Skeletal muscle tissue (tissue), 4 donors: ENCODE results near the gene CWF19L2. TPM values are rescaled to one million over a fixed set of nuclear protein-coding genes. Genes with fewer than 3 reads are reported as not detected.
"Not testable (repeated sequence)": the region's sequence is repeated elsewhere in the genome, so short reads cannot be mapped to it uniquely, and the experiment has no call there.

Source experiments
- H3K27ac ChIP-seq: one replicate; pipeline ENCODE4 v1.7.0; 2013; ENCODE audit warnings: mild to moderate bottlenecking, low read depth, low read length, inconsistent platforms
- H3K27me3 ChIP-seq, 3 donors: one replicate each; pipeline ENCODE4 v1.7.0; 2013; ENCODE audit warnings: low read length in 3 of 3; ENCODE audit not compliant: control insufficient read depth in 3 of 3, insufficient read depth in 3 of 3
- H3K36me3 ChIP-seq, 3 donors: one replicate each; pipeline ENCODE4 v1.7.0; 2013; ENCODE audit warnings: low read length in 3 of 3; ENCODE audit not compliant: control insufficient read depth in 3 of 3, insufficient read depth in 3 of 3
- H3K4me1 ChIP-seq, 3 donors: one replicate each; pipeline ENCODE4 v1.7.0; 2013; ENCODE audit warnings: low read length in 3 of 3, mild to moderate bottlenecking in 3 of 3; ENCODE audit not compliant: control insufficient read depth in 3 of 3, insufficient read depth in 3 of 3
- H3K4me3 ChIP-seq, 3 donors: one replicate each; pipeline ENCODE4 v1.7.0; 2013; ENCODE audit warnings: low read length in 3 of 3
- H3K9ac ChIP-seq, 3 donors: one replicate each; pipeline ENCODE4 v1.7.0; 2013; ENCODE audit warnings: low read length in 3 of 3, mild to moderate bottlenecking in 3 of 3, moderate library complexity in 2 of 3, low read depth in 1 of 3
- H3K9me3 ChIP-seq, 3 donors: one replicate each; pipeline ENCODE4 v1.7.0; 2013; ENCODE audit warnings: low read length in 3 of 3; ENCODE audit not compliant: control insufficient read depth in 3 of 3
- total RNA-seq: library from RNA; depleted of rRNA; stranded (reverse); fragments of >200 nt; gene quantifications from one replicate; pipeline ENCODE4 v1.2.3, GENCODE V29; 2014
- donor health status: Osteomylitis.

CWF19L2 gene
- total RNA-seq, 1 donor from 2014 or later: 20.9 TPM

- no peaks in the 10 kb centered on the region for H3K9me3 ChIP-seq
- H3K27me3 ChIP-seq: peaks cover 0 to 5% (median 2%) of the 10 kb centered on the region in 3 donors
- H3K4me3 ChIP-seq: no peak overlapping the region
- H3K4me1 ChIP-seq: no peaks in the 10 kb centered on the region
- no peaks in the 10 kb centered on the region for H3K36me3 ChIP-seq
- no peak overlapping the region for H3K9ac ChIP-seq
- no peak overlapping the region for H3K27ac ChIP-seq
These were observed 21.3 kb upstream of the CWF19L2 start for GRCh38 chr11:107478922-107479321.

- Histone ChIP-seq H3K27ac (no peak overlapping the region), H3K9me3 (no peaks in the 10 kb centered on the region), H3K36me3 (no peaks in the 10 kb centered on the region), H3K9ac (no peak overlapping the region), H3K4me1 (no peaks in the 10 kb centered on the region), H3K27me3 (peaks cover 0 to 5% (median 2%) of the 10 kb centered on the region in 3 donors), H3K4me3 (no peak overlapping the region)
These were observed 20.2 kb upstream of the CWF19L2 start for GRCh38 chr11:107477820-107478219.

- no peak overlapping the region for H3K4me3 ChIP-seq
- H3K27me3 ChIP-seq: peaks cover 0 to 6% (median 5%) of the 10 kb centered on the region in 3 donors
- no peaks in the 10 kb centered on the region for H3K36me3 ChIP-seq
- no peak overlapping the region for H3K9ac ChIP-seq
- H3K4me1 ChIP-seq: no peaks in the 10 kb centered on the region
- H3K27ac ChIP-seq: no peak overlapping the region
- no peaks in the 10 kb centered on the region for H3K9me3 ChIP-seq
These were observed 16.2 kb upstream of the CWF19L2 start for GRCh38 chr11:107473792-107474191.

- H3K27me3 ChIP-seq: peaks cover 0 to 9% (median 6%) of the 10 kb centered on the region in 3 donors
- no peaks in the 10 kb centered on the region for H3K4me1 ChIP-seq
- H3K9me3 ChIP-seq: no peaks in the 10 kb centered on the region
- H3K4me3 ChIP-seq: no peak overlapping the region
- no peak overlapping the region for H3K27ac ChIP-seq
- no peaks in the 10 kb centered on the region for H3K36me3 ChIP-seq
- no peak overlapping the region for H3K9ac ChIP-seq
These were observed 15.3 kb upstream of the CWF19L2 start for GRCh38 chr11:107472966-107473365.

GRCh38 chr11:107468596-107468995 is 11.0 kb upstream of the CWF19L2 start:
- H3K36me3 ChIP-seq: no peaks in the 10 kb centered on the region
- peaks cover 0 to under 1% (median 0%) of the 10 kb centered on the region in 3 donors for H3K9me3 ChIP-seq
- H3K27me3 ChIP-seq: peaks cover 0 to 7% (median 7%) of the 10 kb centered on the region in 3 donors
- no peaks in the 10 kb centered on the region for H3K4me1 ChIP-seq
- H3K4me3 ChIP-seq: no peak overlapping the region
- H3K9ac ChIP-seq: no peak overlapping the region
- no peak overlapping the region for H3K27ac ChIP-seq

DNA sequence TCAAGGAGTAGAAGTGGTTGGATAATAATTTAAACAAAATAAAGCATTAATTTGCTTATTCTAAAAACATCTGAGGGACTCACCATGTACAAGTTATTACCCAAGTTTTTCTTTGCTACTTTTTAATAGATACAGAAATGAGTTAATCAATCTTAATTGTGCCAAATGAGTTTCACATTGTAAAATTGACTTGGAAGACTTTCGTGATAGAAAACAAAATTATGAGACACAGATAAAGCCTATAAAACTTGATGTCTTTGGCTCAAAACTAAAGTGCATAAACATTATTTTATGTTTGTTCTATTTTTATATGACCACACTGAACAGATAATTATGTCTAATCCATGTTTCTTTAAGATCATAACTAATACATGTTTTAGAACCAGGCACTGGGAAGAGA is 10.1 kb upstream of the CWF19L2 start:
- Histone ChIP-seq H3K27me3 (peaks cover 0 to 7% (median 7%) of the 10 kb centered on the region in 3 donors), H3K4me1 (no peaks in the 10 kb centered on the region), H3K9ac (no peak overlapping the region), H3K27ac (no peak overlapping the region), H3K9me3 (peaks cover 0 to 2% (median 0%) of the 10 kb centered on the region in 3 donors), H3K4me3 (no peak overlapping the region), H3K36me3 (no peaks in the 10 kb centered on the region)

DNA sequence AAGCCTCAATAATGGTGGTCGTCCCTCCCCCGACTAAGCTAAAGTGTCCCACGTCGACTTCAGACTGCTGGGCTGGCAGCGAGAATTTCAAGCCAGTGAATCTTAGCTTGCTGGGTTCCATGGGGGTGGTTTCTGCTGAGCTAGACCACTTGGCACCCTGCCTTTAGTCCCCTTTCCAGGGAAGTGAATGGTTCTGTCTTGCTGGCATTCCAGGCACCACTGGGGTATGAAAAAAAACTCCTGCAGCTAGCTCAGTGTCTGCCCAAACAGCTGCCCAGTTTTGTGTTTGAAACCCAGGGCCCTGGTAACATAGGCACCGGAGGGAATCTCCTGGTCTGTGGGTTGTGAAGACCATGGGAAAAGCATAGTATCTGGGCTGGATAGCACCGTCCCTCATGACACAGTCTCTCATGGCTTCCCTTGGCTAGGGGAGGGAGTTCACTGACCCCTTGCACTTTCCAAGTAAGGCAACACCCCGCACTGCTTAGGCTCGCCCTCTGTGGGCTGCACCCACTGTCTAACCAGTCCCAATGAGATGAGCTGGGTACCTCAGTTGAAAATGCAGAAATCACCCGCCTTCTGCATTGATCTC is 8.7 kb upstream of the CWF19L2 start:
- not testable (repeated sequence) for H3K27ac ChIP-seq, H3K4me3 ChIP-seq, H3K9ac ChIP-seq, H3K36me3 ChIP-seq, H3K4me1 ChIP-seq, H3K9me3 ChIP-seq, H3K27me3 ChIP-seq

DNA sequence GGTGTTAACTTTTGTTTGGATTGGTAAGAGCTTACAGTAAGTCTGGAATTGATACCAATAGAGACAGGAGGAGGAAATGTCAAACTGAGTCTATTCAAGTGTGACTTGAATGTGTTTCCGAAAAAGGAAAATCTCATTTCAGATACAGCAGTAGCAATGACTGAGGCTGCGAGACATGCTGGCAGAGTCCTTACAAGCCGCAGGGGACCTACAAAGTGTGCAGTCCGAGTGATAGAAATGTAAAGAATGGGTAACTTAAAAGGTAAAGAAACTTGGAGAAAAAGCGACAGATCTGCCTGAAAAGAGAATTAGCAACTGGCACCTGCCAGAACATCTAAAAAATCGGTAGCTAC is 444 bp downstream of the CWF19L2 start:
- Histone ChIP-seq H3K9me3 (no peaks in the 10 kb centered on the region), H3K36me3 (peaks cover 11 to 20% (median 16%) of the 10 kb centered on the region in 3 donors), H3K4me3 (peak overlapping the region; percentile 72 to 96 (median 84)), H3K27me3 (no peaks in the 10 kb centered on the region), H3K4me1 (peaks cover 0 to 12% (median 3%) of the 10 kb centered on the region in 3 donors), H3K9ac (peak overlapping the region; percentile 80 to 90 (median 90)), H3K27ac (peak overlapping the region; percentile 61)

DNA sequence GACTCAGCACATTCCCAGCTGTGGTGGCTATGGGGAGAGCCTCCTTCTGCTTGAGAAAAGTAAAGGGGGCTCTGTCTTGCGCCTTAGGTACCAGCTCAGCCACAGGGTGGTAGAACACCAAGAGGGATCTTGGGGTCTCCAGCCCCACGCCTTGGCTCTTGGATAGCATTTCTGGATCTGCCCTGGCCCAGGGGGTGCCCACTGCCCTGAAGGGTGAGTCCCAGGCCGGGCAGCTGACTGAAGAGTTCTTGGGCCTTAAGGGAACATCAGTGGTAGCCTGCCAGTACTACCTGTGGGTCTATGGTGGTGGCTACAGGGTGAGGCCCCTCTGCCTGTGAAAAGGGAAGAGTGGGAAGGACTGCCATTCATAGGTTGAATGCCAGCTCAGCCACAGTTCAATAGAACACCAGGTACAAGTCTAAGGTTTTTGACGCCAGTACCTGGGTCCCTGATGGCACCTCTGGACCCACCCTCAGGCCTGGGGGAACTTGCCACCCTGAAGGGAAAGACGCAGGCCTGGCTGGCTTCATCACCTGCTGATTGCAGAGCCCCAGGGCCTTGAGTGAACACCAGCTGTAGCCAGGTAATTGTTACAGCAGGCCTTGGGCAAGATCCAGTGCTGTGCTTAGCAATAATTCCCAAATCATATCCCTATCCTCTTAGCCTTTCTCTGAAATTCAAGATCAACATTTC is 3.9 kb downstream of the CWF19L2 start:
- no peak overlapping the region for H3K9ac ChIP-seq
- H3K27me3 ChIP-seq: no peaks in the 10 kb centered on the region
- peaks cover 11 to 25% (median 16%) of the 10 kb centered on the region in 3 donors for H3K36me3 ChIP-seq
- no peak overlapping the region for H3K27ac ChIP-seq
- H3K4me3 ChIP-seq: no peak overlapping the region
- H3K9me3 ChIP-seq: no peaks in the 10 kb centered on the region
- peaks cover 0 to 12% (median 3%) of the 10 kb centered on the region in 3 donors for H3K4me1 ChIP-seq

DNA sequence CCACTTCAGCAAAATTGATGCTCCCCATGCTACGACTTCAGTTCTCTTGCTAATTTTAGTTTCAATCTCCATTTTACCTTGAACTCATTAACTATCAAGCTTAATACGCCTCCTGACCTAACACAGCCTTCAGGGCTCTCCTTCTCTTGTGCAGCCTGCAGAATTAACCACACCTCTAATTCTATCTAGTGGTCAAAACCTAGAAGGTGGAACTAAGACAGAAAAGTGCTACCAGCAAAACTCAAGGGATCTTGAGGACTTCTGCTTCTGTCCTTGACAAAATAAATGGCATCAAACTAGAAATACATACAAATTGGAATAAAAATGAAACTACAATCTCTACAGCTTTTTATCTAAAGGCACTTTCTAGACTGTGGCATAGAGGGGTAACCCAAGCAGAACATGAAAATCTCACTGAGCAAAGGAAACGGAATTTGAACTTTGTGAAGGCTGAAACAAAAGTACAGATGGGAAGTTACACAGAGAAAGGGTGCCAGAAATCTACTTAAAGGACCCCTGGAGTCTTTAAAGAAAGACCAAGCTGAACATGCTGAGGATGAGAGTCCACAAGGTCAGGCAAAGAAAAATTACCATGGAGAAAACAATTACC is 10.7 kb downstream of the CWF19L2 start:
- no peaks in the 10 kb centered on the region for H3K27me3 ChIP-seq
- no peak overlapping the region for H3K27ac ChIP-seq
- H3K36me3 ChIP-seq: peaks cover 0 to 4% (median 0%) of the 10 kb centered on the region in 3 donors
- H3K4me3 ChIP-seq: no peak overlapping the region
- H3K9ac ChIP-seq: no peak overlapping the region
- H3K4me1 ChIP-seq: no peaks in the 10 kb centered on the region
- no peaks in the 10 kb centered on the region for H3K9me3 ChIP-seq
